GM21447 (cell line): ENCODE data around the gene MRNIP.
"Not testable (repeated sequence)": the region's sequence is repeated elsewhere in the genome, so short reads cannot be mapped to it uniquely, and the experiment has no call there.

ENCODE experiments used
- ATAC-seq: cut with Tn5 transposase; IDR thresholded peaks from one replicate; pipeline ENCODE4 v1.9.1; 2021; ENCODE audit not compliant: unreplicated experiment

The MRNIP gene

DNA sequence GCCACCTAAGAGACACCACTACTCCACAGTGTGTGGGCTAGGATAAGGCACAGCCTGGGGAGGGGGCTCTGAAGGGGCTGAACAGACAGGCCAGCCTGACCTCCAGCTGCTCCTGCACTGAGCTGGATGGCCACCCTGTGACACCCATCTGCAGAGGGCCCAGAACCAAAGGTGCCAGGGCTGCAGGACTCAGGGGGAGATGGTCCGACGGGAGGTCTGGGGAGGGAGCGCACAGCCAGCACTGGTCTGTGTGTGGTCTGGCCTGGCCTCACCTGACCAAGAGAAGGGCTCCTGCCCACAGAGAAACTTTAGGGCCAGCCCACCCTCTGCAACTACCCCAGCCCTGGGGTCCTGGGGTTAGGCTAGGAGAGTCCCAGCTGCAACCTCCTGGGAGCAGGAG is 64.0 kb downstream of the MRNIP start:
- ATAC-seq = no peak

- no peak for ATAC-seq
Observed at GRCh38 chr5:179794171-179794570, 64.4 kb downstream of the MRNIP start.

- no peak for ATAC-seq
Observed at GRCh38 chr5:179793468-179794139, 65.0 kb downstream of the MRNIP start, which contains the start of gene LTC4S. Gene LTC4S (plus strand): TSS chr5:179793986. CDS start chr5:179794081, 95 bp downstream.

GRCh38 chr5:179792612-179793467 is 65.8 kb downstream of the MRNIP start:
- no peak for ATAC-seq

DNA sequence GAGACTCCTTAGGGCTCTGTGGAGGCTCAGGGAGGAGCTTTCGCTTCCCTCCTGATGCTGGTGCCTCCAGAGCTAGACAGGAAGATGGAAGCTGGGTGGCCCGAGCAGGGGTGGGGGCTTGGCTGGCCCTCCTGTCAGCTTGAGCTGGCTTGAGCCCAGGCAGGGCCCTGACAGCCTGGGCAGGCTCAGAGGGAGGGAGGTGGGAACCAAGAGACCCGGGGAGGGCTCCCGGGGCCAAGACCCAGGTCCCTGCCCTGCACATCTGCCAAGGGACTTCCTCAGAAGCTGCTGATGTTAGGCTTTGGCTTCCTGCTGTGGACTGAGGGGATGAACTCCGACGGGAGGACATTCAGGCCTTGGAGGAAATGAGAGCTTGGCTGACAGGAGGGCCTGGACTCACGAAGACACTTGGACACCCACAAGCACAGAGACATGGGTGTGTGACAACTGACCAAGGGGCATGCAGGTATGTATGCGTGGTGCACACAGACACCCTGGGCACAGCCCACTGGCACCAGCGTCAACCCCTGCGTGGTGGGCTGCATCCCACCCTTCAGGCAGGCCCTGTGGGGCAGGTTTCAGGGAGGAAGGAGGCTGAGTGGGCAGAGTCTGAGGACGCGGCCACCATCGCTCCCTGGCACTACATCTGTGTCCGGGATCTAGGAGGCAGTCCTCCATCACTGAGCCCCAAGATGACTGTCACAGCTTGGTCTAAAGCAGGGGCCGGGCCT is 66.6 kb downstream of the MRNIP start:
- no peak for ATAC-seq

DNA sequence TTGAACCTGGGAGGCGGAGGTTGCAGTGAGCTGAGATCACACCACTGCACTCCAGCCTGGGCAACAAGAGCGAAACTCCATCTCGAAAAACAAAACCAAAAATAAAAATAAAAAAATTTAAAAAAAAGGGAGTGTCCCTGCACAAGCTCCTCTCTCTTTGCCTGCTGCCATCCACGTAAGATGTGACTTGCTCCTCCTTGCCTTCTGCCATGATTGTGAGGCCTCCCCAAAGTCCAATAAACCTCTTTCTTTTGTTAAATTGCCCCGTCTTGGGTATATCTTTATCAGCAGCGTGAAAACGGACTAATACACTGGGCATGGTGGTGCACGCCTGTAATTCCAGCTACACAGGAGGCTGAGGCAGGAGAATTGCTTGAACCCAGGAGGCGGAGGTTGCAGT is 69.3 kb downstream of the MRNIP start:
- ATAC-seq = not testable (repeated sequence)

DNA sequence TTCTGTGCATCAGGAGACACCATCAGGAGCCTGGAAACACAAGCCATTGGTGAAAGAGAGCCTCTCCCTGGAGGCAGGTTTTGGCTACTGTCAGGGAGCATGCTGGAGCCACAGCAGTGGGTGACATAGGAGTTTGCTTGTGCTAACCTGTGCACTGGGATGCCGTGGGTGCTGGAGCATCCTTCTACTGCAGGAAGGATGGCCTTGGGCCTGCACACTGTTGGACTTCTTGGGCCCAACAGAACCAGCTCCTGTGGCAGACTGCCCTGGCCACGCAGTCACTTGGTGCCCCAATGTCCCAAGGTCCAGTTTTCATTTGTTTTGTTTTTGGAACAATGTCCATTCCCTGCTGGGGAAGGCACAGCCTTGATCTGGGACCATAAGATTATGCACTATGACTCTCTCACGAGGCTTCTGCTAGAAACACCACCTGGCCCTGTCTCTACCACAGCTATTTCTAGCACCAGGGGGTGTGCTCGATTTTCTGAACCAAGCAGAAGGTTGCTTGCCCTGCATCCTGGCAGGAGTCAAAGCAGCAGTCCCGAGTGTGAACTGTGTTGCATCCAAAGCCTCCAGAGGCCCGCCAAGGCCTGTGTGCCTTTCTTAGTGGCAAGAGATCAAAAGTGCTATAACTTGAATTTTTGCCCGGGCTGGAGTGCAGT is 70.3 kb downstream of the MRNIP start:
- no peak for ATAC-seq
